Activated CD4-positive, alpha-beta T cell treated with anti-CD3 and anti-CD28 coated beads, Interleukin-2, Interleukin-6, amounts not matched to agents 100 ng/mL and 50 ng/mL, durations not matched to agents 16 hours and 8 hours (primary cell): ENCODE measurements around the gene SMURF2.
A peak's percentile ranks its signal among the peaks of the same experiment; 100 is the strongest.
"Not testable (repeated sequence)": the region's sequence is repeated elsewhere in the genome, so short reads cannot be mapped to it uniquely, and the experiment has no call there.

ENCODE experiments used
- DNase-seq: peaks from one replicate; pipeline ENCODE4 v3.0.0-alpha.2; 2020

Gene SMURF2

DNA sequence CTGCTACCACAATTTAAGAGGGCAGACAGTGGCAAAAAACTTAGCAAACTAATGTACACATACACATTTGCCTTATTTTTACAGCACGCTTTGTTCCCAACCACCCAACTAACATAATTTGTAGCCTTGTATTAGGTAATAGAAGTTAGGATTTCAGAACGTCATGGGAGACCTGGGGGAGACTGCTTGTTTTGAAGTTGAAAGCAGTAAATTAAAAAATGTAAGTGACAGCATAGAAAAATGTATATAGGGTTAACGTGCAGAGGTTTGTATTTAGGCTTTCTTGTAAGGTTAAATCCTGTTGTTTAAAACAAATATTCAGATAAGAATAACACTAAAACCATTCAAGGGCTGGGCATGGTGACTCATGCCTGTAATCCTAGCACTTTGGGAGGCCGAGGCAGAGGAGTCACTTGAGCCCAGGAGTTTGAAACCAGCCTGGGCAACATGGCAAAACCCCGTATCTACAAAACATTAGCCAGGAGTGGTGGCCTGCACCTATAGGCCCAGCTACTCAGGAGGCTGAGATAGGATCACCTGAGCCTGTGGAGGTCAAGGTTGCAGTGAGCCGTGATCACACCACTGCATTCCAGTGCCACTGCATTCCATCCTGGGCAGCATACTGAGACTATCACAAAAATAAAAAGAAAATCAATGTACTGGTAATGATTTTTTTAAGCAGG, 2.3 kb upstream of the SMURF2 start:
- not testable (repeated sequence) for DNase-seq

- DNase-seq, result not testable (repeated sequence)
Measured at GRCh38 chr17:64663836-64664235, 1.7 kb upstream of the SMURF2 start.

- DNase-seq, result no peak
Measured at GRCh38 chr17:64662774-64663367, 764 bp upstream of the SMURF2 start.

DNA sequence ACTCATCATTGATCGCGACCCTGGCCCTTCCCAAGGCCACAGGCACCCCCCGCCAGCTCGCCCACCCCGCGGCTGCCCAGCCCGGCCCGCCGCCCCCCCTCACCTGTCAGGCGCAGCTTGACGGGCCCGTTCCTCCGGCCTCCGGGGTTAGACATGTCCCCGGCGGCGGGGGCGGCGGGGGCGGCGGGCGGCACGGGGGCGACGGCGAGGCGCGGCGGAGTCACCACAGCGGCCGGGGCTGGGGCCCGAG, 456 bp downstream of the SMURF2 start:
- no peak for DNase-seq

- DNase-seq, result peak; percentile 21
Measured at GRCh38 chr17:64660978-64661725, 955 bp downstream of the SMURF2 start.

GRCh38 chr17:64660195-64660977, 1.7 kb downstream of the SMURF2 start:
- not testable (repeated sequence) for DNase-seq

- no peak for DNase-seq
Measured at GRCh38 chr17:64658931-64659330, 3.2 kb downstream of the SMURF2 start.

- no peak for DNase-seq
Measured at GRCh38 chr17:64657610-64658125, 4.4 kb downstream of the SMURF2 start.

GRCh38 chr17:64655704-64656103, 6.4 kb downstream of the SMURF2 start:
- no peak for DNase-seq

- no peak for DNase-seq
Measured at GRCh38 chr17:64653985-64654355, 8.1 kb downstream of the SMURF2 start.

DNA sequence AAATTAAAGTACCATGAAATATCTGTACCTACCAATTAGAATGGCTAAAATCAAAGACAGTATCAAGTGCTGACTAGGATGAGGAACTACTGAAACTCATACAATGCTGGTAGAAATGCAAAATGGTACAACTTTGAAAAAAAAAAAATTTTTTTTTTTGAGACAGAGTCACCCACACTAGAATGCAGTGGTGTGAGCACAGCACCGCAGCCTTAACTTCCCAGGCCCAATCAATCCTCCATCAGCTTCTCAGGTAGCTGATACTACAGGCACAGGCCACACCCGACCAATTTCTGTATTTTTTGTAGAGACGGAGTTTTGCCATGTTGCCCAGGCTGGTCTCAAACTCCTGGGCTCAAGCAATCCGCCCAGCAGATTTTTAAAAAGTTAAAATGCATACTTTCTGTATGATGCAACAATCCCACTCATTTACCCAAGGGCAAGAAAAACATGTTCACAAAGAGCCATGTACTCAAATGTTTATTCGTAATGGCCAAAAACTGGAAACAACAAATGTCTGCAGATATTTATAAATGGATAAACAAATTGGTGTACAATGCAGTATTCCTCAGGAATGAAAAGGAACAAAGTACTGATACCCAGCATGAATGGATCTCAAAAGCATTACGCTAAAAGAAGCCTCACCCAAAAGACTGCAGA, 8.7 kb downstream of the SMURF2 start:
- DNase-seq, result no peak

- DNase-seq, result no peak
Measured at GRCh38 chr17:64651889-64652288, 10.2 kb downstream of the SMURF2 start.

GRCh38 chr17:64648234-64648633, 13.9 kb downstream of the SMURF2 start:
- DNase-seq, result no peak

DNA sequence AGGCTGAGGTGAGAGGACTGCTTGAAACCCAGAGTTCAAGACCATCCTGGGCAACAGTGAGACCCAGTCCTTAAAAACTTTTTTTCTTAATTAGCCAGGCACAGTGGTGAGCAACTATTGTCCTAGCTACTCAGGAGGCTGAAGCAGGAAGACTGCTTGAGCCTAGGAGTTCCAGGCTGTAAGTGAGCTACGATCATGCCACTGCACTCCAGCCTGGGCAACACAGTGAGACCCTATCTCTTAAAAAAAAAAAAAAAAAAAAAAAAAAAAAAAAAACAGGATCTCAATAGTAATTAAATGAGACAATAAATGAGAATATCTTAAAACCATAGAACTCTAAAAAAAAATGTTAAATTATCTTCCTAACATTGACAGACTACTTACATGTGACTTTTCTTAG, 14.3 kb downstream of the SMURF2 start:
- no peak for DNase-seq

DNA sequence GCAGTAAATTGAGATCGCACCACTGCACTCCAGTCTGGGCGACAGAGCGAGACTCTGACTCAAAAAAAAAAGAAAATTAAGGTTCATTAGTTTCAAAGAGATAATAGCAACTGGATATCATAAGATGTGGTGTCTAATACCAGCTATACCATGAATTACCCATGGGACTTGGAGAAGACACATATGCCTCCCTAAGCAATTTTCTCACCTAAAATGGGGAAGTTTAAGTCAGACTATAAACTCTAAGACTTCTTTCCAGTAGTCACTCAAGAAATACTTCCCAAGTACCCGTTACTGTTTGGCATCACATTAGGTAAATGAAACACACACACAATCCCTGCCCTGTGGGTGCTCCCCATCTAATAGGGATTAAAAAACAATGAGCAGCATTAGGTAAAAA, 22.6 kb downstream of the SMURF2 start:
- no peak for DNase-seq

DNA sequence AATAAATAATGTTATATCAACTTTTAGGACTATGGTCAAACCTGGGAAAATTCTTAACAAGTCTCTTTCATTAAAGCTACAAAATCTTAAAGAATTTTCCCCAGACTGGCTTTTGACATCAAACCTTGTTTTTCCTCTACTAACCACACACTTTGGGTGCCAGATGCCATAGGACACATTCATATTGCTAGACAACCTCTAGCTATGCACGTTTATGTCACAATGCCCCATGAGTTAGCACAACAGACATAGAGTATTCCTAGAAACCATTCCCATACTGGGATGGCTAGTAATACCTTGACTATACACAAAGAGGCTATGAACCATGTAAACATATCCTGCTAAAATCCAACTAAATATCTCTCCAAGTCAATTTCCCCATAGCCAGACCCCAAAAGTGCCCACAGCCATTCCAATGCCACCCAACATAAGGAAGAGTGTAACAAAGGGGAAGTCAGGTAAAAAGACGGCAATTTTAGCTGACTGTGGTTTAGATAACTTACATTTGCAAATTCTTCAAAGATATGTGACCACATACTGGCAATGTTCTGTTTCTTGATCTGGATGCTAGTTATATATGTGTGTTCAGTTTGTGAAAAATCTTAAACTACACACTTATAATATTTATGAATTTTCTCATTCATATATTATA, 23.4 kb downstream of the SMURF2 start:
- DNase-seq, result no peak

DNA sequence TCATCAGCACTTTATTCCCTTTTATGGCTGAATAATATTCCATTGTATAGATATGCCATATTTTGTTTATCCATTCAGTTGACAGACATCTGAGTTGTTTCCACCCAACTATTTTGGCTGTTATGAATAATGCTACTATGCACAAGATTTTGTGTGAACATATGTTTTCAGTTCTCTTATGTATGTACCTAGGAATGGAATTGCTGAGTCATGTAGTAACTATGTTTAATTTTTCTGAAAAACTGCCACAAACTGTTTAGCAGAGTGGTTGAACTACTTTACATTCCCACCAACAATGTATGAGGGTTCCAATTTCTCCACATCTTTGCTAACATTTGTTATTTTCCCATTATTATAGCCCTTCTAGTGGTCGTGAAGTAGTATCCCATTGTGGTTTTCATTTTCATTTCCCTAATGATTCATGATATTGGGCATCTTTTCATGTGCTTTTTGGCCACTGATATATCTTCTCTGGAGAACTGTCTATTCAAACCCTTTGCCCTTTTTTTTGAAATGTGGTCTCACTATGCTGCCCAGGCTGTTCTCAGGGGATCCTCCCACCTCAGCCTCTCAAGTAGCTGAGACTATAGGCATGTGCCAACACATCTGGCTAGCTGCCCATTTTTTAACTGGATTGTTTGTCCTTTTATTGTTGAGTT, 26.3 kb downstream of the SMURF2 start:
- DNase-seq, result peak; percentile 78

DNA sequence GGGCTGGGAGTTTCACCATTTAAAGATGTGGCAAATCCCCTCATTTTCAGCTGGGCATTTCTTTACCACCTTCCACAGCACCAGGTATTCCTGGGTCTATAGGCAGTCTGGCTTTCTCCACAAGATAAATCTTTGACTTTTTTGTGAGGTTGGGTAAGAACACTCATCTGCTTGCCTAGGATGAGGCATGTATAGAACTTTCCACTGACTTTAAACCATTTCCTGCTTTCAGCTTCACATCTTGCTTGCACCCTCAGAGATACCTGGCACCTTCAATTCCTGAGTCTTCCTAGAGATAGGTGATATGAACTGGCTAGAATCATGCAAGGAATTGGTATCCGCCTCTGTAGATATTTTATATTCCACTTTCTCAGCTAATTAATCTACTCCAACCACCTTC, 27.9 kb downstream of the SMURF2 start:
- DNase-seq, result peak; percentile 60

- DNase-seq, result no peak
Measured at GRCh38 chr17:64632606-64633005, 29.5 kb downstream of the SMURF2 start.

GRCh38 chr17:64632194-64632593, 29.9 kb downstream of the SMURF2 start:
- DNase-seq, result no peak

DNA sequence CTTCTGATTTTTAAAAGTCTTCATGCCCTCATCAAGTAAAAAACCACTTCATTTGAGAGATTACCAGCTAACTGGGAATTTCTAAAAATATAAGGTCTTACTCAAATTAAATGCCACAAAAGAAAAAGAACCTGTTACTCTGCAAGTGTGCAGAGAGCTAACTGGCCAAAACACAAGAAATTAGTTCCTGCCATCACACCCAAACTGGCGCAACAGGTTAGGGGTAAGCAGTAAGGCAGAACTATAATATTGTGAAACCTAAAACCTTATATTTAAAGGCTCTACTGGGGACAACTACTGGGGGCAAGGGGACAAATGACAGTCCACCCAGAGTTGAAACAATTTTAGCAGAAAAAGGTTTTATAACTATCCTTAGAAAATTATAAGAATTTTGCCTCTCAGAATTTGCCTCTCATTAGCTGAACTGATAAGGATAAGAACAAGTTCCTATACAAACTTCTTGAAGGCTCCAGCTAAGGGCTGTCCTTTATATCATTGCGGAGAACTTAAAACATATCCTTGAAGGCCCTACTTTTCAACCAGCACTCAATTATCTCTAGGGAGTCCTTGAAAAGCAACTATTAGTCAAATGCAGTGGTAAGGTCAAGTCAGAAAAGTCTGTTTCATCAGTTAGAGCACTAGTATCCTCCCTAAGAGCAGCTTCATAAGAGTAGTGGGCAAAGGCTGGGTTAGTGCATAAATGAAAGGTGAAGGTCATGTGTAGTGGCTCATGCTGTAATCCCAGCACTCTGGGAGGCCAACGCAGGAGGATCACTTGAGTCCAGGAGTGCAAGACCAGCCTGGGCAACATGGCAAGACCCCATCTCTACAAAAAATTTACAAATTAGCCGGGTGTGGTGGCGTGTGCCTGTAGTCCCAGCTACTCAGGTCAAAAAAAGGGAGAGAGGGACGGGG, 31.5 kb downstream of the SMURF2 start:
- DNase-seq, result no peak
